Hindlimb muscle (tissue), 1 donor: ENCODE results near the gene LBX2. TPM values are rescaled to one million over a fixed set of nuclear protein-coding genes. Genes with fewer than 3 reads are reported as not detected.
A peak's percentile ranks its signal among the peaks of the same experiment; 100 is the strongest.
"Not testable (repeated sequence)": the region's sequence is repeated elsewhere in the genome, so short reads cannot be mapped to it uniquely, and the experiment has no call there.

ENCODE experiments used
- DNase-seq: peaks from one replicate; pipeline ENCODE4 v3.0.0-alpha.2; 2013
- polyA plus RNA-seq: library from polyadenylated mRNA; unstranded; fragments of 120-200 nt; gene quantifications from one replicate; pipeline ENCODE4 v1.2.1, GENCODE V29; 2013; ENCODE audit not compliant: insufficient read length

Gene LBX2
- polyA plus RNA-seq, 1 donor: 0.52 TPM

DNA sequence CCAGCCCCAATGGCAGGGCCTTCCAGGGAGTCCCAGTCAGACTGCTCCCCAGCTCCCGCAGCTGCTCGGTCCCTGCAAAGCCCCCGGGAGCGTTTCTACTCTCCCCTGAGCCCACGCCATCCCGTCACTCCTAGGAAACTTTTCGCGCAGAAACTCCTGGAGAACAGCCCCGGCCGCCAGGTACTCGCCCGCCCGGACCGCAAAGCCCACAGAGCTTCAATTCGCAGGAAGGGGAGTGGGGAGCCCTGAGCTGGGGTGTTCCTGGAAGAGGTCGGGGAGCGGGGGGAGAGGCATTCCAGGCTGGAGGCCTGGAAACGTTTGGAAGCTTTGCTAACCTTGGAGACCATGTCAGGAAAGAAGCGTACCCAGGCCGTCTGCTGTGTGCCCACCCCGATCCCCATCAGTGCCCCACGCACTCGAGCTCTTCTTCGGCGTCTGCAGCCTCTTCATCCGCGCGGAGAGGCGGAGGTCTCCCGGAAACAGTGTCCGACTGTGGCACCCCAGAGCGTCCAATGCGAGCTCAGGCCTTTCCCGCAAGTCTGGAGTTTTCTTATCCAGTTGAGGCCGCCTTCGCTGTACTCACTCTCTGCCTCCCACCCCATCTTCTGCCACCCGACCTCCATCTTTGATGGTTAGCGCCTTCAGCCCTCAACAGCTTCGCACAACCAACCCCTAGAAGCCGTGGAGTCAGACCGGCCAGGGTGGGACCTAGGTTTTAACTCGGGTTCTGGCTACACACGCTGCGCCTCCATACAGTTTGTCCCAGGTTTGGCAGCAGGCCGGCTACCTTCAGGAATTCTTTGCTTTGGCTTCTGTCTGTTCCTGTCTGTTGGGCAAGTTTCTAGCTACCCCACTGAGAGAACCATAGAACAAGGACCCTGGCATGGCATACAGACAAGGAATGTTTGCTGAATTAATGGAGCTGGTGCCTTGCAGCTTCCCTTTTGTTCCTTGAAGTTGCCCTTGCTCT, 4.4 kb upstream of the LBX2 start:
- DNase-seq: no peak

- peak; percentile 66 for DNase-seq
Observed at GRCh38 chr2:74502720-74503505, 3.5 kb upstream of the LBX2 start.

GRCh38 chr2:74502147-74502719, 2.8 kb upstream of the LBX2 start:
- peak; percentile 29 for DNase-seq

DNA sequence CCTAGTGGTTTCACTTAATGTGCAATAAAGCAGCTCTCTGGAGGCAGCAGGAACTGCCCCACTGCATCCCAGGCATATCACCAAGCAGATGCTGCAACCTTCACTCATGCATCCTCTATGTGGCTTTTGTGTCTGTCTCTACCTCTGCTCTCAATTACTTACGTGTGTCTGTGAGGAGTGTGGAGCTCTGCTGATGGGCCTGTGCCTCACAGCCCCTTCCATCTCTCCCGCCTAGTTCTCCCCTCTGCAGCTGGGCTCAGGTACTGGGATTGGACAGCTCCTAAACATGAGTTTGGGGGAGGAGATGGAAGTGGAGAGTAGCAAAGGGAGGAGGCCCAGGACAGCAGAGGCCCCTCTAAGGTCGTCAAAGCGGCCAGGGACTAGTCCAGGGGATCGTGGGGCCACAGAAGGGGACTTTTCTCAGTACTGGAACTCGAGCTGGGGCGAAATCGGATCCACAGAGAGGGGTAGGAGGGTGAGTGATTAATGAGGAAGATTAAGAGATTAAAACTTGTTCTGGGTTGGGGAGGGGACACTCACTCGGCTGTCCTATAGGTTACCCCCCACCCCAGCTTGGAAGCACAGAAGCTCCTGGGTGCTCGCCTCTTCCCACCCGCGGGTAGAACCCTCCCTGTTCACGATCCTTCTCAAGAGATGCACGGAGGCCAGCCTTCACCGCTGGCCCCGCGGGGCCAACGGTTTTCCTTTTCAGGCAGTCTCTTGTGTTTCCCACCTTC, 2.1 kb upstream of the LBX2 start:
- no peak for DNase-seq

- no peak for DNase-seq
Observed at GRCh38 chr2:74500578-74500946, 1.2 kb upstream of the LBX2 start.

DNA sequence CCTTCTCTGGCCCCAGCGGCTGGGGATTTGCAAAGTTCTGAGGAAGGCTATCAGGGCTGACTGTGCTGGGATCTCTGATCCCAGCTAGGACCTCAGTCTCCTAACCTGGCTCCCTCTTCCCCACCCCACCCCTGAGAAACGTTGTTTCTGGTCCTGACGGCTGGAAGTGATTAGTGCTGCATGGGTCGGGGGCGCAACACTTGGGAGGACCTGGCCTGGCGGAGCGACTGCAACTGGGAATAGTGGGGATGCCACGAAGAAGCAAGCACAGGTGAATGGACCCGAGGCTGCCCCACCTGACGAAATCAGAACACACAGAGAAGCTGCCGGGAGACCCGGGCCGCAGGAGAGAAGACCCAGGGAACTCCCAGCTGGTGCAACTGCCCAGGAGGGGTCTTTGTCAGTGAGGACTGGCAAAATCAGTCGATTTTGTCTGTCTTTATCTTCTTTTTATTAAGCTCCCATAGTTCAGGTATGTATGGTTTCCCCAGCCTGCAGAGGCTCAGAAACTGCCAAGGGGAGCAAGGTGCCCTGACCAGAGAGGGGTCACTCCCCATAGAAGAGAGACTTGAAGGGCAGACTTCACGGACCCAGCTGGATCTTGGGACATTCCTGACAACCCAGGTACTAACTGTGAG, 656 bp upstream of the LBX2 start:
- no peak for DNase-seq

DNA sequence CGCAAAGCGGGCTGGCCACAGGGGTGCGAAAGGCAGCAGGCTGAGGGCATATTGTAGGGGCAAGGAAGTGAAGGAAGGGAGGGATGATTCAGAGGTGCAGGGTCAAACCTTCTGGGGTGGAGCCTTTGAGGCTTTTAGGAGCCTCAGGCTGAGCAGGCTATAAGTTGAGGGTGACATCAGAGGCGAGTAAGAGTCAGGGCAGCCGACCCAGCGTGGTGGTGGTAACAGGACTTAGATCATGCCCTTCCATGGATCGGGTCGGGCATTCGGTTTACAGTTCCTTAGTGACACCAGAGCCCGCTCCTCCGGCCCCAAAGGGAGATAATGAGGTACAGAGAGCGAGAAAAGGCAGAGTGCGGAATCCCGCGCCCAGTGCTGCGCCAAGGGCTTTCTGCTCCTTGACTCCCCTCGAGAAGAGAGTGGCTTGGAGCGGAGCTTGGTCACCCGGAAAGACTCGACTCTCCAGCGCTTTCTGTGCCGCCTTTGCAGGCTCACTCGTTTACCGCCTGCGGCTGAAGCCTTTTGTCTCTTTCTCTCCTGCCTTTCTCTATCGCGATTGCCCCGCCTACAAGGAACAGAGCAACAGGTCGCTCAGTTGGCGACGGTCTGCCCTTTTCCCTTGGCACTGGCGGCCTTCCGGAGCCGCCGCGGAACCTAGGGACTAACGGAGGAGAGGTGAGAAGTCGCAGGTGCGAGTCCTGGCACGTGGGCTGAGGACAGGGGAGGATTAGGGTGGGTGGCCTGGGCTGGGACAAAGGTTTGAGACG, 720 bp downstream of the LBX2 start:
- DNase-seq: peak; percentile 19

GRCh38 chr2:74497777-74498499, 1.5 kb downstream of the LBX2 start:
- no peak for DNase-seq

DNA sequence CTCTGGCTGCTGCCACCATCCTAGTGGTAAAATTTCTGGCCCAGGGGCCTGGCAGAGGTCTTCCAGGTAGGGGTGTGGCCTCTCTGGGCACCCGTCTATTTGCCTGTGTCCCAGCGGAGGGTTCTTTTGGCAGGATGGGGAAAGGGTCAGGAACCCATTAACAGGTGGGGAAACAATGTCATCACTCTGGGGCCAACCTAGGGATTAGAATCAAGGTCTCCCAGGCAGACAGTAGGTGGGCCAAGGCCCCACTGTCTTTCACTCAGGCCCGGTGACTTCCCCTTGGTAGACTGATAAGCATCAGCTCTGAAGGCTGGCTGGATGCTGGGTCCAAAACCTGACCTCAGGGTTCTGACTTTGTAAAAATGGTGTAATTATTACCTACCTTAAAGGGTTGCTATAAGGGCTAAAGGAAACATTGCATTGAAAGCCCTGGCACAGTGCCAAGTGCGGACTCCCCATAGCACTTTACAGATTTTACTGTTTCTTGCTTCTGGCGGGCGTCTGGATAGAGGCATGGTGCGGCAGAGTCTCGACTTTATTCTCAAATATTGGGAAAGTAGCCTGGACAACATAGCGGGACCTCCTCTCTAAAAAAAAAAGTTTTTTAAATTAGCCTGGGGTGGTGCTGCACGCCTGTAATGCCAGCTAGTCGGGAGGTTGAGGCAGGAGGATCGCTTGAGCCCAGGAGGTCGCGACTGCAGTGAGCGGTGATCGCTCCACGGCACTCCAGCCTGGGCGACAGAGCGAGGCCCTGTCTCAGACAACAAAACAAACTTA, 2.2 kb downstream of the LBX2 start:
- no peak for DNase-seq

GRCh38 chr2:74495440-74495839, 4.0 kb downstream of the LBX2 start:
- no peak for DNase-seq

GRCh38 chr2:74493546-74493945, 5.9 kb downstream of the LBX2 start:
- DNase-seq: no peak

- DNase-seq: no peak
Observed at GRCh38 chr2:74491648-74492544, 7.5 kb downstream of the LBX2 start.

- no peak for DNase-seq
Observed at GRCh38 chr2:74489906-74490305, 9.5 kb downstream of the LBX2 start.

DNA sequence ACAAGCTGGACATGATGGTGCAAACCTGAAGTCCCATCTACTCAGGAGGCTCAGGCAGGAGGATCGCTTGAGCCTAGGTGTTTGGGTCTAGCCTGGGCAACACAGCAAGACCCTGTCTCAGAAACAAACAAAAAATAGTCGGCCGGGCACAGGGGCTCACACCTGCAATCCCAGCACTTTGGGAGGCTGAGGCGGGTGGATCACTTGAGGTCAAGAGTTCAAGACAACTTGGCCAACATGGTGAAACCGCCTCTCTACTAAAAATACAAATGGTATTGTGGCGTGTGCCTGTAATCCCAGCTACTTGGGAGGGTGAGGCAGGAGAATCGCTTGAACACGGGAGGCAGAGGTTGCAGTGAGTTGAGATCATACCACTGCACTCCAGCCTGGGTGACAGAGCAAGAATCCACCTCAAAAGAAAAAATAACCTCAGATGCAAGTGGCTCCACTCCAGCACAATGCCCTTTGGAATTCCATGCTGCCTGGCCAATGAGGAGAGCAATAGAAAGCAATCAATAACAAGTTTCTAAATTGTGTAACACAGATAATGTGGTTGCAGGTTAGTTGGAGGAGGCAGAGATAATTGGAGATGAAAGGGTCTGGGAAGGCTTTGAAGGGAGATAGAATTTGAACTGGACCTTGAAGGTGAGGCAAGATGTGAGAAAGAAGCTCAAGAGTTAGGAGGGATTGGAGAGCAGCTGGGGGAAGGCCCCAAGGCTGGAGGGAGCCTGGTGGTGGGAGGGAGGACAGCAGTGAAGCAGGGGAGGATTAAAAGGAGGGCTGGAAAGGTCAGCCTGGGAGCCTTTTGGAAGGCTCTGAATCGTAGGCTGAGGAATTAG, 10.5 kb downstream of the LBX2 start:
- no peak for DNase-seq

DNA sequence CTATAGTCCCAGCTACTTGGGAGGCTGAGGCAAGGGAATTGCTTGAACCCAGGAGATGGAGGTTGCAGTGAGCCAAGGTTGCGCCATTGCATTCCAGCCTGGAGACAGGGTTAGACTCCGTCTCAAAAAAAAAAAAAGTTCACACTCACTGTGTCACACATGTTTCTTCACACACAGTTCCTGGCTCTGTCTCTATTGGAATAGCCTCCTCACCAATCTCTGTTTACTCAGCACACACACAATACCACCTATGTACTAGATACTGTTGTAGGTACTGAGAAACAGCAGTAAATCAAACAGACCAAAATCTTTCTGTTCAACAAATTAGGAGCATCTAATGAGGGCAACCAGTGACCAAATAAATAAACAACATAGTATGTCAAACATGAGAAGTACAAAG, 13.3 kb downstream of the LBX2 start:
- DNase-seq: no peak

- DNase-seq: not testable (repeated sequence)
Observed at GRCh38 chr2:74483675-74484164, 15.7 kb downstream of the LBX2 start.
